Osteoblast (primary cell): ENCODE results near the gene VWA2. TPM values are rescaled to one million over a fixed set of nuclear protein-coding genes. Genes with fewer than 3 reads are reported as not detected.

ENCODE experiments used
- DNase-seq: peaks from one replicate; pipeline ENCODE4 v3.0.0; 2011; ENCODE audit warnings: low spot score, mixed read lengths; ENCODE audit not compliant: insufficient read length; ENCODE audit errors: missing footprints
- H2AFZ ChIP-seq: 2 replicates; pipeline ENCODE4 v1.6.0; 2011; ENCODE audit warnings: mild to moderate bottlenecking, low read length
- H3K27ac ChIP-seq: 2 replicates; pipeline ENCODE4 v1.5.1; 2011; ENCODE audit warnings: mild to moderate bottlenecking, low read depth, low read length, moderate library complexity
- H3K27me3 ChIP-seq: 2 replicates; pipeline ENCODE4 v1.6.0; 2012; ENCODE audit warnings: mild to moderate bottlenecking, control low read depth, inconsistent platforms, low read length, moderate library complexity; ENCODE audit not compliant: insufficient read depth
- H3K36me3 ChIP-seq: 2 replicates; pipeline ENCODE4 v1.5.1; 2011; ENCODE audit warnings: mild to moderate bottlenecking, low read length, control low read depth, moderate library complexity; ENCODE audit not compliant: insufficient read depth
- H3K4me1 ChIP-seq: 2 replicates; pipeline ENCODE4 v1.5.1; 2011; ENCODE audit warnings: mild to moderate bottlenecking, low read length, control low read depth, moderate library complexity; ENCODE audit not compliant: insufficient read depth
- H3K4me2 ChIP-seq: 2 replicates; pipeline ENCODE4 v1.6.0; 2011; ENCODE audit warnings: mild to moderate bottlenecking, low read length; ENCODE audit not compliant: insufficient read depth
- H3K4me3 ChIP-seq: fragments of 200-600 bp; sonication (generic); 3 replicates; pipeline ENCODE4 v1.5.1; 2012; ENCODE audit warnings: mild to moderate bottlenecking, low read length, inconsistent platforms; ENCODE audit not compliant: insufficient read depth
- H3K79me2 ChIP-seq: 2 replicates; pipeline ENCODE4 v1.6.0; 2012; ENCODE audit warnings: mild to moderate bottlenecking, low read length, control low read depth, inconsistent platforms; ENCODE audit not compliant: insufficient read depth
- H3K9me3 ChIP-seq: 2 replicates; pipeline ENCODE4 v1.5.1; 2011; ENCODE audit warnings: low read depth, low read length, control low read depth
- H4K20me1 ChIP-seq: 2 replicates; pipeline ENCODE4 v1.6.0; 2012; ENCODE audit warnings: mild to moderate bottlenecking, low read length, control low read depth; ENCODE audit not compliant: insufficient read depth
- CTCF ChIP-seq: IDR thresholded peaks from 2 replicates; pipeline ENCODE4 v1.5.1; 2011; ENCODE audit warnings: mild to moderate bottlenecking, low read depth, low read length, moderate library complexity; ENCODE audit errors: extremely low read depth
- total RNA-seq: library from RNA; depleted of rRNA; stranded (reverse); fragments of >200 nt; gene quantifications from 2 replicates; pipeline ENCODE4 v1.2.3, GENCODE V29; 2012

VWA2 gene
- total RNA-seq, 1 donor: under 0.01 TPM

DNA sequence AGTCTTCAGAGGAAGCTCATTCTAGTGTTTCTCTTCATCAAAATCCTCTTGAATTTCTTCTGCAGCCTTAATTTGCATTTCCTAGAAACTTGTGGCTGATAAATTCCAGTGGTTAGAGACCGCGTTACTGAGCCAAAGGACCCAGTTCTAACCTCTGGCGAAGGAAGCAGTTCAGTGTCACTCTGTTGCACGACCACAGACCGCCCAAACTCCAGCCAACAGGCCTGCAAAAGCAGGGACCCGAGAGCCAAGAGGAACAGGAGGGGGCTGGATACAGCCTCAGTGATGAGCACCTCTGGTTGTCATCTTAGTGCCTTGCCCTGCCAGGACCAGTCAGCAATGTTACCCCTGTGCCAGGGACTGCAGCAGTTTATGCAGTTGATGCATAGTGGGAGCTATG is 95.2 kb downstream of the VWA2 start:
- H4K20me1 ChIP-seq: no peaks in the 10 kb centered on the region
- H3K36me3 ChIP-seq: no peaks in the 10 kb centered on the region
- H3K4me3 ChIP-seq: no peak overlapping the region
- H3K9me3 ChIP-seq: no peaks in the 10 kb centered on the region
- H3K4me1 ChIP-seq: no peaks in the 10 kb centered on the region
- peaks cover 2% of the 10 kb centered on the region for H3K27me3 ChIP-seq
- H3K79me2 ChIP-seq: no peaks in the 10 kb centered on the region
- no peak overlapping the region for H2AFZ ChIP-seq
- H3K27ac ChIP-seq: no peak overlapping the region
- H3K4me2 ChIP-seq: no peak overlapping the region
- TF ChIP-seq CTCF: no peak
- no peak for DNase-seq

DNA sequence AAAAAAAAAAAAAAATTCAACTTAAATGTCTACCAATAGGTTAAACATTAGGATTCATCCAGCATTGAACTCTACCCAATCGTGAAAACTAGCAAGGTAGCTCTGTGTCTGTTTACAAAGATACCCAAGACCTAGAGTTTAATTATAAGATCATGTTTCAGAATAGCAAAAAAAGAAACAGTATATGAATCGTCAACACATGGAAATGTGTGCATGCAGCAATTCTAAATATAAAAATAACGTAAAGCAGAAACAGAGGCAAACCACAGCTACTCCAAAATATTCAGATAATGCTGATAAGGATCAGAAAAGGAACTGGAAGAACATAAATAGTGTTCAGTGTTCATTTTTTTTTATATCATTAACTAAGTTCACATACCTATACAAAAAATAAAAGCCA is 96.6 kb downstream of the VWA2 start:
- Histone ChIP-seq H3K27me3 (peaks cover 4% of the 10 kb centered on the region), H3K36me3 (no peaks in the 10 kb centered on the region), H3K4me3 (no peak overlapping the region), H3K79me2 (no peaks in the 10 kb centered on the region), H3K4me2 (no peak overlapping the region), H3K27ac (no peak overlapping the region), H4K20me1 (no peaks in the 10 kb centered on the region), H3K4me1 (no peaks in the 10 kb centered on the region), H3K9me3 (no peaks in the 10 kb centered on the region), H2AFZ (no peak overlapping the region)
- DNase-seq: no peak
- TF ChIP-seq CTCF: no peak

GRCh38 chr10:114336823-114337509 is 97.9 kb downstream of the VWA2 start:
- Histone ChIP-seq H3K27ac (no peak overlapping the region), H3K9me3 (no peaks in the 10 kb centered on the region), H2AFZ (no peak overlapping the region), H3K4me1 (no peaks in the 10 kb centered on the region), H3K4me2 (no peak overlapping the region), H3K79me2 (no peaks in the 10 kb centered on the region), H3K36me3 (no peaks in the 10 kb centered on the region), H4K20me1 (no peaks in the 10 kb centered on the region), H3K4me3 (no peak overlapping the region), H3K27me3 (peaks cover 4% of the 10 kb centered on the region)
- DNase-seq: no peak
- TF ChIP-seq CTCF: no peak

- Histone ChIP-seq H3K4me1 (no peaks in the 10 kb centered on the region), H4K20me1 (no peaks in the 10 kb centered on the region), H3K9me3 (no peaks in the 10 kb centered on the region), H3K4me3 (no peak overlapping the region), H3K4me2 (no peak overlapping the region), H2AFZ (no peak overlapping the region), H3K36me3 (no peaks in the 10 kb centered on the region), H3K79me2 (no peaks in the 10 kb centered on the region), H3K27ac (no peak overlapping the region), H3K27me3 (peaks cover 4% of the 10 kb centered on the region)
- DNase-seq: no peak
- TF ChIP-seq CTCF: no peak
Measured at GRCh38 chr10:114337510-114338462, 98.7 kb downstream of the VWA2 start.
